HepG2 (cell line): ENCODE results near the gene TOX4. TPM values are rescaled to one million over a fixed set of nuclear protein-coding genes. Genes with fewer than 3 reads are reported as not detected.

Experiments
- ELF1 ChIP-seq: sonication (generic); formaldehyde crosslinking; IDR thresholded peaks from 2 replicates; pipeline ENCODE4 v1.4.0; 2020; ENCODE audit warnings: missing genetic modification reagents
- GATAD2A ChIP-seq: IDR thresholded peaks from 2 replicates; pipeline ENCODE4 v1.6.1; 2016
- IKZF1 ChIP-seq: fragments of 450-650 bp; IDR thresholded peaks from 2 replicates; pipeline ENCODE4 v1.7.1; 2016
- MIXL1 ChIP-seq: IDR thresholded peaks from 2 replicates; pipeline ENCODE4 v1.6.1; 2016
- NAIF1 ChIP-seq: sonication (generic); formaldehyde crosslinking; IDR thresholded peaks from 2 replicates; pipeline ENCODE4 v1.5.0; 2020; ENCODE audit warnings: mild to moderate bottlenecking, missing genetic modification reagents, borderline replicate concordance
- NFE2L2 ChIP-seq: fragments of 150-350 bp; IDR thresholded peaks from 2 replicates; pipeline ENCODE4 v1.6.1; 2014; ENCODE audit warnings: low read length
- NKX3-1 ChIP-seq: sonication (generic); formaldehyde crosslinking; IDR thresholded peaks from 2 replicates; pipeline ENCODE4 v1.5.0; 2020; ENCODE audit warnings: missing genetic modification reagents
- PITX1 ChIP-seq: sonication (generic); formaldehyde crosslinking; IDR thresholded peaks from 2 replicates; pipeline ENCODE4 v1.5.1; 2020; ENCODE audit warnings: mild to moderate bottlenecking, missing genetic modification reagents
- SKI ChIP-seq: fragments of 450-650 bp; IDR thresholded peaks from one replicate; pipeline ENCODE4 v1.6.1; 2018; ENCODE audit warnings: mild to moderate bottlenecking; ENCODE audit not compliant: partially characterized antibody
- TAF15 ChIP-seq: fragments of 200-400 bp; formaldehyde crosslinking; IDR thresholded peaks from one replicate; pipeline ENCODE4 v1.6.1; 2018; ENCODE audit warnings: mild to moderate bottlenecking, low read depth, low read length; ENCODE audit not compliant: poor library complexity, severe bottlenecking
- TARDBP ChIP-seq: sonication (generic); formaldehyde crosslinking; IDR thresholded peaks from 2 replicates; pipeline ENCODE4 v1.8.0; 2022; ENCODE audit warnings: mild to moderate bottlenecking, missing genetic modification reagents
- TCF7 ChIP-seq: sonication (generic); IDR thresholded peaks from 2 replicates; pipeline ENCODE4 v1.6.1; 2016; ENCODE audit warnings: antibody characterized with exemption, low read depth
- TOPORS ChIP-seq: sonication (generic); formaldehyde crosslinking; IDR thresholded peaks from 2 replicates; pipeline ENCODE4 v1.8.0; 2023; ENCODE audit warnings: mild to moderate bottlenecking, missing genetic modification reagents
- TP53 ChIP-seq: sonication (generic); formaldehyde crosslinking; conservative IDR thresholded peaks from 2 replicates; pipeline ENCODE4 v1.4.0; 2020; ENCODE audit warnings: missing genetic modification reagents
- XRCC5 ChIP-seq: fragments of 200-400 bp; formaldehyde crosslinking; optimal IDR thresholded peaks from 2 replicates; pipeline ENCODE3; 2017; ENCODE audit warnings: mild to moderate bottlenecking, low read length
- ZFX ChIP-seq: sonication (generic); formaldehyde crosslinking; IDR thresholded peaks from 2 replicates; pipeline ENCODE4 v1.4.0; 2020; ENCODE audit warnings: mild to moderate bottlenecking, low read depth, missing genetic modification reagents, moderate library complexity
- polyA plus RNA-seq, 8 experiments: library from polyadenylated mRNA; depleted of rRNA in 3 of 8; stranded (reverse) in 7 of 8; unstranded in 1 of 8; fragments of >200 nt; fragmentation: Illumina TruSeq in 4 of 8; extraction: Trizol in 4 of 8; gene quantifications; 2 replicates each; pipeline versions ENCODE4 v1.2.1 to v1.2.3, GENCODE V29; 2011 to 2016; ENCODE audit warnings: low read depth in 4 of 8, missing spikeins in 1 of 8, mixed read lengths in 1 of 8; ENCODE audit not compliant: insufficient read depth in 1 of 8
- total RNA-seq, 5 experiments: library from RNA; depleted of rRNA; stranded (reverse); fragments of >200 nt; fragmentation: Illumina TruSeq; extraction: Trizol; gene quantifications; 2 replicates each; pipeline ENCODE4 v1.2.3, GENCODE V29; 2016; ENCODE audit warnings: low read depth in 1 of 5
- TF ChIP-seq, protein P1 (sequence below): sonication (generic); formaldehyde crosslinking; IDR thresholded peaks from 2 replicates; pipeline ENCODE4 v1.5.1; 2020; ENCODE audit warnings: mild to moderate bottlenecking, missing genetic modification reagents, moderate library complexity
- TF ChIP-seq, protein P2 (sequence below), 2 experiments: sonication (generic) in 1 of 2; formaldehyde crosslinking in 1 of 2; IDR thresholded peaks; 2 replicates each; pipeline versions ENCODE4 v1.4.0 to v1.6.1; 2018 to 2020; ENCODE audit warnings: missing genetic modification reagents in 2 of 2, borderline replicate concordance in 1 of 2, low read depth in 1 of 2, mild to moderate bottlenecking in 1 of 2, missing biosample characterization in 1 of 2
- TF ChIP-seq, protein P3 (sequence below): IDR thresholded peaks from 2 replicates; pipeline ENCODE4 v1.6.1; 2016; ENCODE audit warnings: missing genetic modification reagents, missing compliant biosample characterization
- TF ChIP-seq, protein P4 (sequence below): sonication (generic); formaldehyde crosslinking; IDR thresholded peaks from 2 replicates; pipeline ENCODE4 v1.5.0; 2020; ENCODE audit warnings: missing genetic modification reagents
- TF ChIP-seq, protein P5 (sequence below): sonication (generic); formaldehyde crosslinking; IDR thresholded peaks from 2 replicates; pipeline ENCODE4 v1.8.0; 2022; ENCODE audit warnings: low read depth, missing genetic modification reagents

TOX4 gene
- total and polyA plus RNA-seq, 2 of the 13 experiments (the other 11 are each of a cell fraction or from before 2014, with no cell fraction given), result 71.8 to 163 TPM

DNA sequence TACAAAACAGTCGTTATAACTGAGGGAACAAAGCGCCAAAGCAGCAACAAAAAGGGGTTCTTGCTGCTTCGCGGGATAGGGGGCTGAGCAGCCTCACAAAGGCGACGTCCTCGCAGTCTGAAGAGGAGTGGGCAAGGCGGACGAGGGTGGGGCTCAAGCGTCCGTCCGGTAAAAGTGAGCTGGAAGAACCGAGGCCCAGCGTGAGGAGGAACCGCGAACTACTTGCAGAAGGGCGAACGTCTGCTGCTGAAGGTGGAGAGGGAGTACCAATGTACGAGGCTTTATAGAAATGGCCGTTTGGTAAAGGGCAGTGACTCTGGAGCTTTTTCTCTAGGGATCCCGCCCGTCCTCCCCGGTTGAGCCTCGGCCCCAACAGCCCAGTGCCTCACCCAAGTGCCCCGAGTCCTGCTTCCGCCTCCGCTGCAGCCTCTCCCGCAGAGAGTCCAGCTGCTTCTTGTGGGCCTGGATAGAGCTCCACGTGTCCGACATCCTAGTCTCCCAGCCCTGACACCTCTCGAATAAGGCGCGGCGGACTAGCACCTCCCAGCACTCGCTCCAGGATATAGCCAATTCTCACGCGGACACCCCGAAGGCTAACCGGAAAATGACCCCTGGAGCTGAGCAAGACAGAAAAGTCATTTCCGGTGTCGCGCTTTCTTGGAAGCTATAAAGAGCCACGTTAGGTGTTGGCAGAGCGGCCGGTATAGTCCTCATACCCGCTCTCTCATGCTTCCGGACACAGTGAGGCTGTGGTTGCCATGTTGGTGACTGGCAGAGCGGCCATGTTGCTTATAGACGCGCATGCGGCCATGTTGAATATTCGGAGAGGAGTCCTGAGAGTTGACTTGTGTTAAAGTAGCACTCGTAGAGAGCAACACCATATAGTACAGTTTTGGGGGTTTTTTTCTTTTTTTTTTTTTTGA is 34.0 kb downstream of the TOX4 start, which contains the start of gene METTL3 (continued):
- TF ChIP-seq MIXL1 (CRISPR knock-in tag) (peak; percentile 97; the same call in 1 of the 2 replicates), TAF15 (peak; percentile 38), ELF1 (CRISPR knock-in tag) (peak; percentile 96), NFE2L2 (no peak), NAIF1 (CRISPR knock-in tag) (no peak), TCF7 (no peak), XRCC5 (peak; percentile 90), PITX1 (CRISPR knock-in tag) (peak; percentile 71; the same call in 1 of the 2 replicates), TOPORS (peak; percentile 7; the same call in 1 of the 2 replicates), NKX3-1 (CRISPR knock-in tag) (peak; percentile 66; the same call in 1 of the 2 replicates), TARDBP (peak; percentile 98), TP53 (CRISPR knock-in tag) (no peak), ZFX (CRISPR knock-in tag) (peak; percentile 95), SKI (no peak), IKZF1 (no peak), GATAD2A (CRISPR knock-in tag) (peak; percentile 78)
- TF ChIP-seq, protein P1, sequence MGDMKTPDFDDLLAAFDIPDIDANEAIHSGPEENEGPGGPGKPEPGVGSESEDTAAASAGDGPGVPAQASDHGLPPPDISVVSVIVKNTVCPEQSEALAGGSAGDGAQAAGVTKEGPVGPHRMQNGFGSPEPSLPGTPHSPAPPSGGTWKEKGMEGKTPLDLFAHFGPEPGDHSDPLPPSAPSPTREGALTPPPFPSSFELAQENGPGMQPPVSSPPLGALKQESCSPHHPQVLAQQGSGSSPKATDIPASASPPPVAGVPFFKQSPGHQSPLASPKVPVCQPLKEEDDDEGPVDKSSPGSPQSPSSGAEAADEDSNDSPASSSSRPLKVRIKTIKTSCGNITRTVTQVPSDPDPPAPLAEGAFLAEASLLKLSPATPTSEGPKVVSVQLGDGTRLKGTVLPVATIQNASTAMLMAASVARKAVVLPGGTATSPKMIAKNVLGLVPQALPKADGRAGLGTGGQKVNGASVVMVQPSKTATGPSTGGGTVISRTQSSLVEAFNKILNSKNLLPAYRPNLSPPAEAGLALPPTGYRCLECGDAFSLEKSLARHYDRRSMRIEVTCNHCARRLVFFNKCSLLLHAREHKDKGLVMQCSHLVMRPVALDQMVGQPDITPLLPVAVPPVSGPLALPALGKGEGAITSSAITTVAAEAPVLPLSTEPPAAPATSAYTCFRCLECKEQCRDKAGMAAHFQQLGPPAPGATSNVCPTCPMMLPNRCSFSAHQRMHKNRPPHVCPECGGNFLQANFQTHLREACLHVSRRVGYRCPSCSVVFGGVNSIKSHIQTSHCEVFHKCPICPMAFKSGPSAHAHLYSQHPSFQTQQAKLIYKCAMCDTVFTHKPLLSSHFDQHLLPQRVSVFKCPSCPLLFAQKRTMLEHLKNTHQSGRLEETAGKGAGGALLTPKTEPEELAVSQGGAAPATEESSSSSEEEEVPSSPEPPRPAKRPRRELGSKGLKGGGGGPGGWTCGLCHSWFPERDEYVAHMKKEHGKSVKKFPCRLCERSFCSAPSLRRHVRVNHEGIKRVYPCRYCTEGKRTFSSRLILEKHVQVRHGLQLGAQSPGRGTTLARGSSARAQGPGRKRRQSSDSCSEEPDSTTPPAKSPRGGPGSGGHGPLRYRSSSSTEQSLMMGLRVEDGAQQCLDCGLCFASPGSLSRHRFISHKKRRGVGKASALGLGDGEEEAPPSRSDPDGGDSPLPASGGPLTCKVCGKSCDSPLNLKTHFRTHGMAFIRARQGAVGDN (CRISPR knock-in tag), result peak; percentile 99
- TF ChIP-seq, protein P2, sequence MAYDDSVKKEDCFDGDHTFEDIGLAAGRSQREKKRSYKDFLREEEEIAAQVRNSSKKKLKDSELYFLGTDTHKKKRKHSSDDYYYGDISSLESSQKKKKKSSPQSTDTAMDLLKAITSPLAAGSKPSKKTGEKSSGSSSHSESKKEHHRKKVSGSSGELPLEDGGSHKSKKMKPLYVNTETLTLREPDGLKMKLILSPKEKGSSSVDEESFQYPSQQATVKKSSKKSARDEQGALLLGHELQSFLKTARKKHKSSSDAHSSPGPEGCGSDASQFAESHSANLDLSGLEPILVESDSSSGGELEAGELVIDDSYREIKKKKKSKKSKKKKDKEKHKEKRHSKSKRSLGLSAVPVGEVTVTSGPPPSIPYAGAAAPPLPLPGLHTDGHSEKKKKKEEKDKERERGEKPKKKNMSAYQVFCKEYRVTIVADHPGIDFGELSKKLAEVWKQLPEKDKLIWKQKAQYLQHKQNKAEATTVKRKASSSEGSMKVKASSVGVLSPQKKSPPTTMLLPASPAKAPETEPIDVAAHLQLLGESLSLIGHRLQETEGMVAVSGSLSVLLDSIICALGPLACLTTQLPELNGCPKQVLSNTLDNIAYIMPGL (CRISPR knock-in tag; IDR thresholded peaks at IDR 0.05; ENCODE audit: borderline replicate concordance in 1 of 2, low read depth in 1 of 2), result peak; percentile 68 to 91; a peak in 2 of 4 replicates
- TF ChIP-seq, protein P3, sequence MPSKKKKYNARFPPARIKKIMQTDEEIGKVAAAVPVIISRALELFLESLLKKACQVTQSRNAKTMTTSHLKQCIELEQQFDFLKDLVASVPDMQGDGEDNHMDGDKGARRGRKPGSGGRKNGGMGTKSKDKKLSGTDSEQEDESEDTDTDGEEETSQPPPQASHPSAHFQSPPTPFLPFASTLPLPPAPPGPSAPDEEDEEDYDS, result peak; percentile 97
- TF ChIP-seq, protein P4, sequence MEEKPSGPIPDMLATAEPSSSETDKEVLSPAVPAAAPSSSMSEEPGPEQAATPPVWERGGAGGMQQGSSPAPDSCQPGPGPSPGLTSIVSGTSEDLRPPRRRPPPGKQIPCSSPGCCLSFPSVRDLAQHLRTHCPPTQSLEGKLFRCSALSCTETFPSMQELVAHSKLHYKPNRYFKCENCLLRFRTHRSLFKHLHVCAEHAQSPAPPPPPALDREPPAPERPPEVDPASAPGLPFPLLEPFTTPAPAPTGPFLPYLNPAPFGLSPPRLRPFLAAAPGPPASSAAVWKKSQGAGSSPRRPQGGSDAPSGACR (CRISPR knock-in tag), result peak; percentile 64; the same call in 1 of the 2 replicates
- TF ChIP-seq, protein P5, sequence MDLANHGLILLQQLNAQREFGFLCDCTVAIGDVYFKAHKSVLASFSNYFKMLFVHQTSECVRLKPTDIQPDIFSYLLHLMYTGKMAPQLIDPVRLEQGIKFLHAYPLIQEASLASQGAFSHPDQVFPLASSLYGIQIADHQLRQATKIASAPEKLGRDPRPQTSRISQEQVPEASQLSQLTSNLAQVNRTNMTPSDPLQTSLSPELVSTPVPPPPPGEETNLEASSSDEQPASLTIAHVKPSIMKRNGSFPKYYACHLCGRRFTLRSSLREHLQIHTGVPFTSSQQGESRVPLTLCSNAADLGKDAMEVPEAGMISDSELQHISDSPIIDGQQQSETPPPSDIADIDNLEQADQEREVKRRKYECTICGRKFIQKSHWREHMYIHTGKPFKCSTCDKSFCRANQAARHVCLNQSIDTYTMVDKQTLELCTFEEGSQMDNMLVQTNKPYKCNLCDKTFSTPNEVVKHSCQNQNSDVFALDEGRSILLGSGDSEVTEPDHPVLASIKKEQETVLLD, result 0 out of 2 replicates have a peak, but pooled peaks have one; percentile 21
